HL-60 (cell line): Measurements from ENCODE around the gene GYG1.

Experiments
- DNase-seq, 2 experiments: peaks; one replicate each; pipeline ENCODE4 v3.0.0-alpha.2; 2010 to 2020; ENCODE audit warnings: low read depth in 1 of 2, low spot score in 1 of 2
- H3K27ac ChIP-seq: fragments of 250-450 bp; sonication (Bioruptor Pico); replicated peaks from 2 replicates; pipeline ENCODE4 v1.5.1; 2020; ENCODE audit warnings: mild to moderate bottlenecking, moderate library complexity
- H3K27me3 ChIP-seq: fragments of 250-450 bp; sonication (Bioruptor Pico); 2 replicates; pipeline ENCODE4 v1.5.1; 2021; ENCODE audit warnings: mild to moderate bottlenecking, moderate library complexity; ENCODE audit not compliant: insufficient read depth, poor library complexity, severe bottlenecking
- H3K4me3 ChIP-seq: replicated peaks from 2 replicates; pipeline ENCODE4 v1.5.1; 2011; ENCODE audit warnings: mild to moderate bottlenecking, control low read depth, low read length; ENCODE audit not compliant: insufficient read depth
- CTCF ChIP-seq: IDR thresholded peaks from one replicate; pipeline ENCODE4 v1.5.1; 2011; ENCODE audit warnings: low read length, control low read depth, inconsistent platforms; ENCODE audit not compliant: insufficient read depth
- GABPA ChIP-seq: IDR thresholded peaks from 2 replicates; pipeline ENCODE4 v1.6.1; 2012; ENCODE audit warnings: low read depth
- POLR2AphosphoS5 ChIP-seq: IDR thresholded peaks from 2 replicates; pipeline ENCODE4 v1.6.1; 2012; ENCODE audit warnings: low read depth
- REST ChIP-seq: IDR thresholded peaks from 2 replicates; pipeline ENCODE4 v1.6.1; 2012; ENCODE audit warnings: low read depth; ENCODE audit not compliant: insufficient replicate concordance
- SPI1 ChIP-seq: IDR thresholded peaks from 2 replicates; pipeline ENCODE4 v1.6.1; 2012; ENCODE audit warnings: low read depth, mild to moderate bottlenecking, borderline replicate concordance

The GYG1 gene

GRCh38 chr3:149026718-149027117 lies 35.4 kb downstream of the GYG1 start:
- Histone ChIP-seq H3K27ac (no peak overlapping the region), H3K27me3 (no peaks in the 10 kb centered on the region), H3K4me3 (no peak overlapping the region)
- TF ChIP-seq SPI1 (no peak), GABPA (no peak), POLR2AphosphoS5 (no peak), REST (no peak), CTCF (no peak)
- DNase-seq, result no peak

GRCh38 chr3:149031096-149031495 lies 39.8 kb downstream of the GYG1 start:
- DNase-seq, result no peak
- no peak overlapping the region for H3K4me3 ChIP-seq
- TF ChIP-seq REST (no peak), CTCF (no peak), POLR2AphosphoS5 (no peak), GABPA (no peak), SPI1 (no peak)
- no peaks in the 10 kb centered on the region for H3K27me3 ChIP-seq
- no peak overlapping the region for H3K27ac ChIP-seq

GRCh38 chr3:149037684-149038083 lies 46.3 kb downstream of the GYG1 start:
- TF ChIP-seq CTCF (no peak), POLR2AphosphoS5 (no peak), REST (no peak), SPI1 (no peak), GABPA (no peak)
- Histone ChIP-seq H3K27ac (no peak overlapping the region), H3K27me3 (no peaks in the 10 kb centered on the region), H3K4me3 (no peak overlapping the region)
- no peak for DNase-seq
